ENCODE results near the gene ASXL2. TPM values are rescaled to one million over a fixed set of nuclear protein-coding genes. Genes with fewer than 3 reads are reported as not detected.

ASXL2 gene
- total and polyA plus RNA-seq, 2 of the 13 experiments (the other 11 are each of a cell fraction or from before 2014, with no cell fraction given), result 12.1 to 19.2 TPM

DNA sequence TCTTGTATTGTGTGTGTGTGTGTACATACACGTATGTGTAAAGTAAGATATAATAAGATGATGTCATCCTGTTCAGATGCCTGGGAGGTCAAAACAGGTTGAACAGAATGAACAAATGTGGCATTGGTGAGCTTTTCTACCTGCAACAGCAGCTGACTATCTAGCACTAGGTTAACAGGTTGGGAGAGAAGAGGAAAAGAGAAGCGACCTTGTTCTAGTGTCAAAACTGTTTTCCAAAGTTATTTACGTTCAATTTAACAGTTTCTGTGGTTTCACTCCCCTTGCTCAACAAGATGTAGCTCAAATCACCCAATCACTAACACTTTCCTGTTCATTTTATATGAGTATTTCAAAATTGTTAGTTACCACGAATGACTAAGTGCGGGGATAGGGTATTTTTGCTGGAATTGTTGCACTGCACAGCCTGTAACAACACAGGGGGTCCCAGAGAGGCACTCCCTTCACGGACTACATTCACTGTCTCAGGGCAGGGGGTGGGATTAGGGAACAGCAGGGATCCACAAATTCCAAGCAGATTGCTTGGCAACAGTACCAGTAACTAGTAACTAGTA is 137.4 kb downstream of the ASXL2 start:
- in situ Hi-C loops (cut with HindIII; ENCODE audit: extremely low pct_ligation_motif_present, low pct_unique_long_range_greater_than_20kb) (no loop called here), intact Hi-C loops (cut with micrococcal nuclease; ENCODE audit: unreplicated experiment) (no loop called here)
- H3K79me2 ChIP-seq (ENCODE audit: insufficient read depth, low read length), result no peaks in the 10 kb centered on the region
- BruUV-seq (replicated peaks), result no TSS peak
- no peaks in the 10 kb centered on the region for H3K27me3 ChIP-seq (ENCODE audit: control insufficient read depth in 1 of 2, insufficient read depth in 2 of 2, low read length in 2 of 2)
- no peak overlapping the region for H3K4me2 ChIP-seq (ENCODE audit: low read depth, low read length)
- FAIRE-seq, result no peak
- H3K9ac ChIP-seq (ENCODE audit: insufficient read depth, low read depth, low read length), result no peak overlapping the region
- POLR2A ChIA-PET, result no interaction called here
- no peak overlapping the region for H2AFZ ChIP-seq (ENCODE audit: low read length)
- no peaks in the 10 kb centered on the region for H3K9me3 ChIP-seq (ENCODE audit: low read length)
- H3K4me3 ChIP-seq (replicated peaks in 1 of 3; ENCODE audit: insufficient read depth in 1 of 3, low read depth in 2 of 3, low read length in 3 of 3), result no peak overlapping the region
- H4K20me1 ChIP-seq (ENCODE audit: insufficient read depth, low read length), result no peaks in the 10 kb centered on the region
- ATAC-seq, result no peak
- no peak for DNase-seq (ENCODE audit: low spot score)
- CTCF ChIA-PET (ENCODE audit: low intra/inter-chr PET ratio, low total read pairs), result no interaction called here
- no peak overlapping the region for H3K27ac ChIP-seq (ENCODE audit: extremely low read length, insufficient read depth, low read length)
- TF ChIP-seq NFKB2 (CRISPR knock-in tag; IDR thresholded peaks at IDR 0.05; ENCODE audit: borderline replicate concordance) (no peak), TGIF2 (CRISPR knock-in tag; IDR thresholded peaks at IDR 0.05) (no peak), ATF7 (IDR thresholded peaks at IDR 0.05) (peak; percentile 95), ATF7 (CRISPR knock-in tag; IDR thresholded peaks at IDR 0.05) (no peak), POLR2AphosphoS5 (IDR thresholded peaks at IDR 0.05; ENCODE audit: low read depth, low read length) (0 out of 2 replicates have a peak, but pooled peaks have one; percentile 19)
- whole genome bisulfite sequencing (ENCODE audit: low lambda C conversion rate), result 96% methylated on average over 6 of the region's 6 CpGs
- peaks cover 30 to 61% of the 10 kb centered on the region in 2 experiments for H3K36me3 ChIP-seq (replicated peaks in 1 of 2; ENCODE audit: control insufficient read depth in 1 of 2, insufficient read depth in 2 of 2, low read length in 2 of 2)
- H3K4me1 ChIP-seq (ENCODE audit: insufficient read depth, low read length), result no peaks in the 10 kb centered on the region

DNA sequence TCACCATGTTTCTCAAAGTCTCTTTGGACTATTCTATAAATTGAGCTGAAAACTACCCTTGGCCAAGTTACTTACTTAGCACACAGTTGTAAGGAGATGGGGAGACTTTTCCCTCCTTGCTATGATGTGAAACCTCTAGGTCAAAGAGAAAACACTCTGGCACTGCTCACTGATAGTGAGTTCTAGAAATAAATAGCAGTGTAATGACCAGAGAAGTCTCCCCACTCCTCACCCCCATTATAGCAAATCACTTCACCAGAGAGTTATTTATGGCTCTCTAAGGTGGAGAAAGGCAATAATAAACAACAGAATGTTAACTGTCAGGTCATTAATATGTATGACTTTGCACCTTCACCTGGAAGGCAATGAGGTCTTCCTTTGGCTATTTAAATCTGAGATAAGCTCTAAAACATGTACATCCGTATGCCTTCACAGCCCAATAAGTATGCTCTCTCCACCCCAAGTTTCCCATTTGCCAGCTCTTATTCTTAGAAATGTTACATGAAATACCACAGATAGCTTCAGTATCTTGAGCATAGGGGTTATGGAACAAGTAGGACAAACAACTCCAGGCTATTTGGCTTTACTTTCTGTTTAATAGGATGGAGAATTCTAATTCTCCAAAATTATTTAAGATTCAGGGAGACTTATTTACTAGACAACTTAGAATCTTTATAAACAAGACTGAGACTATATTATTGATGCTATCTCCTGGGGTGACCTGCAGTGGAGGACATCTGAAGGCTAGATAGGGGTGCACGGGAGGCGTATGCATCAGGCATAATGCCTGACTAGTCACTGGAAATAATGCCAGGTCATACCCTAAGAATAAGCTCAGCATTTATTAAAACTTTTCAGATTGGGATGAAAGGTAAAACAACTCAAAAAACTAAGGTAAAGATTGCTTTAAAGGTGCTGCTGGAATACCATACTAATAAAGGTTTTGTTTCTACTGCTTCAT is 139.6 kb downstream of the ASXL2 start:
- H3K9me3 ChIP-seq (ENCODE audit: low read length), result no peaks in the 10 kb centered on the region
- intact Hi-C loops (cut with micrococcal nuclease; ENCODE audit: unreplicated experiment), result no loop called here
- no peaks in the 10 kb centered on the region for H3K4me1 ChIP-seq (ENCODE audit: insufficient read depth, low read length)
- H3K4me3 ChIP-seq (replicated peaks in 1 of 3; ENCODE audit: insufficient read depth in 1 of 3, low read depth in 2 of 3, low read length in 3 of 3), result no peak overlapping the region
- in situ Hi-C loops (cut with HindIII; ENCODE audit: extremely low pct_ligation_motif_present, low pct_unique_long_range_greater_than_20kb), result no loop called here
- H3K27me3 ChIP-seq (ENCODE audit: control insufficient read depth in 1 of 2, insufficient read depth in 2 of 2, low read length in 2 of 2), result no peaks in the 10 kb centered on the region
- ATAC-seq, result no peak
- H3K36me3 ChIP-seq (replicated peaks in 1 of 2; ENCODE audit: control insufficient read depth in 1 of 2, insufficient read depth in 2 of 2, low read length in 2 of 2), result peaks cover 18 to 42% of the 10 kb centered on the region in 2 experiments
- no peaks in the 10 kb centered on the region for H4K20me1 ChIP-seq (ENCODE audit: insufficient read depth, low read length)
- H3K79me2 ChIP-seq (ENCODE audit: insufficient read depth, low read length), result no peaks in the 10 kb centered on the region
- no peak for DNase-seq (ENCODE audit: low spot score)
- no peak overlapping the region for H3K4me2 ChIP-seq (ENCODE audit: low read depth, low read length)
- WGBS (ENCODE audit: low lambda C conversion rate), result 98% methylated on average over 3 of the region's 3 CpGs
- TF ChIP-seq PAF1 (CRISPR knock-in tag; IDR thresholded peaks at IDR 0.05) (0 out of 2 replicates have a peak, but pooled peaks have one; percentile 37), KAT2B (IDR thresholded peaks at IDR 0.05; ENCODE audit: borderline replicate concordance, low read depth, low read length) (no peak)
- no TSS peak for BruUV-seq (replicated peaks)
- CTCF ChIA-PET (ENCODE audit: low intra/inter-chr PET ratio, low total read pairs), result no interaction called here
- H3K9ac ChIP-seq (ENCODE audit: insufficient read depth, low read depth, low read length), result no peak overlapping the region
- no peak for FAIRE-seq
- no peak overlapping the region for H3K27ac ChIP-seq (ENCODE audit: extremely low read length, insufficient read depth, low read length)
- H2AFZ ChIP-seq (ENCODE audit: low read length), result no peak overlapping the region
- POLR2A ChIA-PET, result no interaction called here
